PC-3 (cell line): ENCODE measurements around the gene GTF2F2. TPM values are rescaled to one million over a fixed set of nuclear protein-coding genes. Genes with fewer than 3 reads are reported as not detected.
A peak's percentile ranks its signal among the peaks of the same experiment; 100 is the strongest.

Experiments
- ATAC-seq: fragments of 200-7000 bp; cut with Tn5 transposase; 2 replicates; pipeline ENCODE4 v1.9.1; 2020; ENCODE audit warnings: mild to moderate bottlenecking, moderate library complexity
- BruUV-seq: library from RNA; stranded (reverse); fragments of 400-500 nt; replicated peaks from 2 replicates; lab custom pipeline; 2021; lab: Mats Ljungman, UMichigan
- CTCF ChIA-PET: fragments of 300-600 bp; sonication (Branson Sonifier 250); formaldehyde crosslinking; loops from one replicate; lab custom pipeline; 2022; ENCODE audit warnings: antibody characterized with exemption; lab: Charles Lee
- POLR2A ChIA-PET: fragments of 300-600 bp; sonication (Branson Sonifier 250); formaldehyde crosslinking; loops from one replicate; lab custom pipeline; 2022; ENCODE audit warnings: antibody characterized with exemption; ENCODE audit not compliant: unreplicated experiment; lab: Charles Lee
- DNase-seq: peaks from one replicate; pipeline ENCODE4 v3.0.0-alpha.2; 2015
- H2AFZ ChIP-seq: fragments of 300-600 bp; sonication (generic); 2 replicates; pipeline ENCODE4 v1.6.0; 2016; ENCODE audit warnings: antibody characterized with exemption, low read length
- H3F3A ChIP-seq: fragments of 300-600 bp; sonication (generic); one replicate; pipeline ENCODE4 v1.6.0; 2017; ENCODE audit warnings: antibody characterized with exemption, low read length, control low read depth, mild to moderate bottlenecking; ENCODE audit not compliant: unreplicated experiment
- H3K27ac ChIP-seq: fragments of 300-600 bp; sonication (generic); 2 replicates; pipeline ENCODE4 v1.5.1; 2016; ENCODE audit warnings: mild to moderate bottlenecking, low read length
- H3K27me3 ChIP-seq: fragments of 300-600 bp; sonication (generic); 2 replicates; pipeline ENCODE4 v1.6.1; 2016; ENCODE audit warnings: low read length, mixed read lengths
- H3K36me3 ChIP-seq: fragments of 300-600 bp; sonication (generic); 2 replicates; pipeline ENCODE4 v1.6.1; 2016; ENCODE audit warnings: low read depth, mixed run types, low read length, mixed read lengths
- H3K4me1 ChIP-seq: fragments of 300-600 bp; sonication (generic); 2 replicates; pipeline ENCODE4 v1.5.1; 2016; ENCODE audit warnings: low read length; ENCODE audit not compliant: insufficient read depth
- H3K4me2 ChIP-seq: fragments of 300-600 bp; sonication (generic); 2 replicates; pipeline ENCODE4 v1.6.0; 2016; ENCODE audit warnings: low read length
- H3K4me3 ChIP-seq: fragments of 300-600 bp; sonication (generic); 2 replicates; pipeline ENCODE4 v1.5.1; 2016; ENCODE audit warnings: mild to moderate bottlenecking, low read length, mixed read lengths
- H3K79me2 ChIP-seq: fragments of 300-600 bp; sonication (generic); 2 replicates; pipeline ENCODE4 v1.6.1; 2017; ENCODE audit warnings: low read length, mixed read lengths
- H3K9ac ChIP-seq: fragments of 300-600 bp; sonication (generic); 2 replicates; pipeline ENCODE4 v1.6.0; 2016; ENCODE audit warnings: mild to moderate bottlenecking, low read length
- H3K9me2 ChIP-seq: fragments of 300-600 bp; sonication (generic); replicated peaks from 2 replicates; pipeline ENCODE4 v1.6.1; 2016; ENCODE audit warnings: mixed run types, low read length, mixed read lengths
- H3K9me3 ChIP-seq: fragments of 300-600 bp; sonication (generic); 2 replicates; pipeline ENCODE4 v1.6.1; 2016; ENCODE audit warnings: low read length, mixed read lengths
- H4K20me1 ChIP-seq: fragments of 300-600 bp; sonication (generic); 2 replicates; pipeline ENCODE4 v1.6.1; 2016; ENCODE audit warnings: low read length, mixed read lengths
- CTCF ChIP-seq: fragments of 300-600 bp; sonication (generic); conservative IDR thresholded peaks from 2 replicates; pipeline ENCODE4 v1.5.1; 2017; ENCODE audit warnings: antibody characterized with exemption, low read depth, mild to moderate bottlenecking, low read length
- EZH2 ChIP-seq: fragments of 300-600 bp; sonication (generic); IDR thresholded peaks from one replicate; pipeline ENCODE4 v1.6.1; 2017; ENCODE audit warnings: antibody characterized with exemption, mild to moderate bottlenecking, low read length; ENCODE audit not compliant: unreplicated experiment
- EZH2phosphoT487 ChIP-seq: fragments of 300-600 bp; sonication (generic); IDR thresholded peaks from 2 replicates; pipeline ENCODE4 v1.6.1; 2018; ENCODE audit warnings: mild to moderate bottlenecking, antibody characterized with exemption, low read length, borderline replicate concordance
- intact Hi-C: fragments of 100-400 bp; cut with micrococcal nuclease; formaldehyde crosslinking; loops from 2 replicates; pipeline ENCODE4 v1.9.0; 2023
- total RNA-seq: library from RNA; depleted of rRNA; stranded (reverse); fragments of >200 nt; gene quantifications from 2 replicates; pipeline ENCODE4 v1.2.3, GENCODE V29; 2014

The GTF2F2 gene
- total RNA-seq, 1 experiment from 2014 or later = 28.3 TPM

GRCh38 chr13:45300190-45300985, 180.1 kb downstream of the GTF2F2 start:
- H4K20me1 ChIP-seq = no peaks in the 10 kb centered on the region
- H3F3A ChIP-seq = no peaks in the 10 kb centered on the region
- no peak for TF ChIP-seq EZH2phosphoT487
- TF ChIP-seq EZH2 = no peak
- TF ChIP-seq CTCF = no peak
- no peak overlapping the region for H3K4me2 ChIP-seq
- no peak overlapping the region for H2AFZ ChIP-seq
- CTCF ChIA-PET = no interaction called here
- H3K27me3 ChIP-seq = no peaks in the 10 kb centered on the region
- ATAC-seq (no peak; the same call in 1 of the 2 replicates), DNase-seq (no peak)
- H3K27ac ChIP-seq = no peak overlapping the region
- H3K36me3 ChIP-seq = no peaks in the 10 kb centered on the region
- H3K79me2 ChIP-seq = no peaks in the 10 kb centered on the region
- H3K9ac ChIP-seq = no peak overlapping the region
- no peaks in the 10 kb centered on the region for H3K9me2 ChIP-seq
- intact Hi-C loops = loop anchor here (10.0 kb wide), 1 partner anchor 826 kb away; no protein-coding TSS in a partner anchor
- no peaks in the 10 kb centered on the region for H3K9me3 ChIP-seq
- no TSS peak for BruUV-seq
- H3K4me3 ChIP-seq = no peak overlapping the region
- POLR2A ChIA-PET = interaction anchor here (0.6 kb wide), 1 partner anchor 371 kb away, joined by 3 read pairs; no protein-coding TSS in a partner anchor
- H3K4me1 ChIP-seq = no peaks in the 10 kb centered on the region

GRCh38 chr13:45301263-45301662, 181.0 kb downstream of the GTF2F2 start:
- no peak for DNase-seq

More at GRCh38 chr13:45301263-45301662, 181.0 kb downstream of the GTF2F2 start:
- H3F3A ChIP-seq = no peaks in the 10 kb centered on the region
- peak; percentile 30; the same call in 1 of the 2 replicates for ATAC-seq
- H3K9me2 ChIP-seq = no peaks in the 10 kb centered on the region
- H3K4me1 ChIP-seq = no peaks in the 10 kb centered on the region
- POLR2A ChIA-PET = no interaction called here
- BruUV-seq = no TSS peak
- no peak overlapping the region for H3K27ac ChIP-seq
- H3K4me2 ChIP-seq = no peak overlapping the region
- no peaks in the 10 kb centered on the region for H3K9me3 ChIP-seq
- intact Hi-C loops = loop anchor here (10.0 kb wide), 1 partner anchor 826 kb away; no protein-coding TSS in a partner anchor
- H4K20me1 ChIP-seq = no peaks in the 10 kb centered on the region
- TF ChIP-seq EZH2phosphoT487 = no peak
- TF ChIP-seq CTCF = no peak
- no peak for TF ChIP-seq EZH2
- no peak overlapping the region for H2AFZ ChIP-seq
- no peaks in the 10 kb centered on the region for H3K36me3 ChIP-seq
- no peak overlapping the region for H3K9ac ChIP-seq
- H3K79me2 ChIP-seq = no peaks in the 10 kb centered on the region
- CTCF ChIA-PET = no interaction called here
- no peak overlapping the region for H3K4me3 ChIP-seq
- H3K27me3 ChIP-seq = no peaks in the 10 kb centered on the region
